ENCODE results near the gene MSI2.

MSI2 gene

GRCh38 chr17:57626520-57627210 is 370.3 kb downstream of the MSI2 start:
- DNase-seq (ENCODE audit: low read depth in 4 of 4, low spot score in 1 of 4) = no peak

GRCh38 chr17:57627591-57627990 is 371.3 kb downstream of the MSI2 start:
- no peak for DNase-seq (ENCODE audit: low read depth in 4 of 4, low spot score in 1 of 4)

GRCh38 chr17:57628421-57628820 is 372.1 kb downstream of the MSI2 start:
- no peak for DNase-seq (ENCODE audit: low read depth in 4 of 4, low spot score in 1 of 4)

- DNase-seq (ENCODE audit: low read depth in 4 of 4, low spot score in 1 of 4) = no peak
These were observed 373.1 kb downstream of the MSI2 start for GRCh38 chr17:57629470-57629869.

- DNase-seq (ENCODE audit: low read depth in 4 of 4, low spot score in 1 of 4) = no peak
These were observed 373.6 kb downstream of the MSI2 start for GRCh38 chr17:57629886-57630285.

- no peak for DNase-seq (ENCODE audit: low read depth in 4 of 4, low spot score in 1 of 4)
These were observed 374.4 kb downstream of the MSI2 start for GRCh38 chr17:57630736-57631135.

GRCh38 chr17:57631871-57632270 is 375.5 kb downstream of the MSI2 start:
- no peak for DNase-seq (ENCODE audit: low read depth in 4 of 4, low spot score in 1 of 4)

- DNase-seq (ENCODE audit: low read depth in 4 of 4, low spot score in 1 of 4) = no peak
These were observed 376.0 kb downstream of the MSI2 start for GRCh38 chr17:57632294-57632693.

GRCh38 chr17:57633236-57633635 is 376.9 kb downstream of the MSI2 start:
- DNase-seq (ENCODE audit: low read depth in 4 of 4, low spot score in 1 of 4) = no peak

GRCh38 chr17:57634713-57635465 is 378.6 kb downstream of the MSI2 start:
- no peak for DNase-seq (ENCODE audit: low read depth in 4 of 4, low spot score in 1 of 4)

GRCh38 chr17:57636274-57636673 is 380.0 kb downstream of the MSI2 start:
- no peak for DNase-seq (ENCODE audit: low read depth in 4 of 4, low spot score in 1 of 4)

GRCh38 chr17:57636985-57637665 is 380.8 kb downstream of the MSI2 start:
- no peak for DNase-seq (ENCODE audit: low read depth in 4 of 4, low spot score in 1 of 4)

- DNase-seq (ENCODE audit: low read depth in 4 of 4, low spot score in 1 of 4) = no peak
These were observed 381.3 kb downstream of the MSI2 start for GRCh38 chr17:57637666-57638010.

GRCh38 chr17:57638284-57638683 is 382.0 kb downstream of the MSI2 start:
- no peak for DNase-seq (ENCODE audit: low read depth in 4 of 4, low spot score in 1 of 4)

GRCh38 chr17:57639381-57639780 is 383.1 kb downstream of the MSI2 start:
- DNase-seq (ENCODE audit: low read depth in 4 of 4, low spot score in 1 of 4) = no peak

- DNase-seq (ENCODE audit: low read depth in 4 of 4, low spot score in 1 of 4) = no peak
These were observed 383.8 kb downstream of the MSI2 start for GRCh38 chr17:57640079-57640478.

GRCh38 chr17:57641761-57642160 is 385.4 kb downstream of the MSI2 start:
- no peak for DNase-seq (ENCODE audit: low read depth in 4 of 4, low spot score in 1 of 4)

- DNase-seq (ENCODE audit: low read depth in 4 of 4, low spot score in 1 of 4) = no peak
These were observed 386.7 kb downstream of the MSI2 start for GRCh38 chr17:57643062-57643461.

GRCh38 chr17:57644326-57644725 is 388.0 kb downstream of the MSI2 start:
- no peak for DNase-seq (ENCODE audit: low read depth in 4 of 4, low spot score in 1 of 4)

- DNase-seq (ENCODE audit: low read depth in 4 of 4, low spot score in 1 of 4) = no peak
These were observed 389.8 kb downstream of the MSI2 start for GRCh38 chr17:57645950-57646665.

GRCh38 chr17:57648720-57649119 is 392.4 kb downstream of the MSI2 start:
- no peak for DNase-seq (ENCODE audit: low read depth in 4 of 4, low spot score in 1 of 4)

GRCh38 chr17:57649191-57649590 is 392.9 kb downstream of the MSI2 start:
- no peak for DNase-seq (ENCODE audit: low read depth in 4 of 4, low spot score in 1 of 4)
